ENCODE data around the gene SLC13A1.

DNA sequence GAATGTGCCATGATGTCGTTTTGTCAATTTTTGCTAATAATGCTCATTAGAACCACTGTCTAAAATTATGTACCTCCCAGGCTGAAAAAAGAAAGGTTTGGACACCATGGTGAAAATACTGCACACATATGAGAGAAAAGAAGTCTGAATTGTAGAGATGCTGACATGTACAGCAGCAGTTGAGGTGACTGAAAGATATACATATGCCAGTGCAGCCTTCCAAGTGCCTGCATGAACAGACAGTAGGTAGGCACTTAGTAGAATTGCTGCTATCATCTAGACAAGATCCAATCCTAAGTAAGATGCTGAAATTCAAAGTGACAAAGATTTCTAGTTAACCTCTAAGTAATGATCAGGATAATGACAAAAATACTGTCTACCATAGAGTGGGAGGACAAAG lies 86.9 kb downstream of the SLC13A1 start:
- TF ChIP-seq, protein P1, sequence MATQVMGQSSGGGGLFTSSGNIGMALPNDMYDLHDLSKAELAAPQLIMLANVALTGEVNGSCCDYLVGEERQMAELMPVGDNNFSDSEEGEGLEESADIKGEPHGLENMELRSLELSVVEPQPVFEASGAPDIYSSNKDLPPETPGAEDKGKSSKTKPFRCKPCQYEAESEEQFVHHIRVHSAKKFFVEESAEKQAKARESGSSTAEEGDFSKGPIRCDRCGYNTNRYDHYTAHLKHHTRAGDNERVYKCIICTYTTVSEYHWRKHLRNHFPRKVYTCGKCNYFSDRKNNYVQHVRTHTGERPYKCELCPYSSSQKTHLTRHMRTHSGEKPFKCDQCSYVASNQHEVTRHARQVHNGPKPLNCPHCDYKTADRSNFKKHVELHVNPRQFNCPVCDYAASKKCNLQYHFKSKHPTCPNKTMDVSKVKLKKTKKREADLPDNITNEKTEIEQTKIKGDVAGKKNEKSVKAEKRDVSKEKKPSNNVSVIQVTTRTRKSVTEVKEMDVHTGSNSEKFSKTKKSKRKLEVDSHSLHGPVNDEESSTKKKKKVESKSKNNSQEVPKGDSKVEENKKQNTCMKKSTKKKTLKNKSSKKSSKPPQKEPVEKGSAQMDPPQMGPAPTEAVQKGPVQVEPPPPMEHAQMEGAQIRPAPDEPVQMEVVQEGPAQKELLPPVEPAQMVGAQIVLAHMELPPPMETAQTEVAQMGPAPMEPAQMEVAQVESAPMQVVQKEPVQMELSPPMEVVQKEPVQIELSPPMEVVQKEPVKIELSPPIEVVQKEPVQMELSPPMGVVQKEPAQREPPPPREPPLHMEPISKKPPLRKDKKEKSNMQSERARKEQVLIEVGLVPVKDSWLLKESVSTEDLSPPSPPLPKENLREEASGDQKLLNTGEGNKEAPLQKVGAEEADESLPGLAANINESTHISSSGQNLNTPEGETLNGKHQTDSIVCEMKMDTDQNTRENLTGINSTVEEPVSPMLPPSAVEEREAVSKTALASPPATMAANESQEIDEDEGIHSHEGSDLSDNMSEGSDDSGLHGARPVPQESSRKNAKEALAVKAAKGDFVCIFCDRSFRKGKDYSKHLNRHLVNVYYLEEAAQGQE (tag by site-specific recombination; IDR thresholded peaks at IDR 0.05): no peak
- TF ChIP-seq ZNF121 (tag by site-specific recombination; IDR thresholded peaks at IDR 0.05): no peak
